Measurements from ENCODE around the gene AMPD3.

Gene AMPD3

GRCh38 chr11:10539339-10539738 lies 84.3 kb downstream of the AMPD3 start:
- no peak overlapping the region for H3K27ac ChIP-seq
- TF ChIP-seq, protein P1, sequence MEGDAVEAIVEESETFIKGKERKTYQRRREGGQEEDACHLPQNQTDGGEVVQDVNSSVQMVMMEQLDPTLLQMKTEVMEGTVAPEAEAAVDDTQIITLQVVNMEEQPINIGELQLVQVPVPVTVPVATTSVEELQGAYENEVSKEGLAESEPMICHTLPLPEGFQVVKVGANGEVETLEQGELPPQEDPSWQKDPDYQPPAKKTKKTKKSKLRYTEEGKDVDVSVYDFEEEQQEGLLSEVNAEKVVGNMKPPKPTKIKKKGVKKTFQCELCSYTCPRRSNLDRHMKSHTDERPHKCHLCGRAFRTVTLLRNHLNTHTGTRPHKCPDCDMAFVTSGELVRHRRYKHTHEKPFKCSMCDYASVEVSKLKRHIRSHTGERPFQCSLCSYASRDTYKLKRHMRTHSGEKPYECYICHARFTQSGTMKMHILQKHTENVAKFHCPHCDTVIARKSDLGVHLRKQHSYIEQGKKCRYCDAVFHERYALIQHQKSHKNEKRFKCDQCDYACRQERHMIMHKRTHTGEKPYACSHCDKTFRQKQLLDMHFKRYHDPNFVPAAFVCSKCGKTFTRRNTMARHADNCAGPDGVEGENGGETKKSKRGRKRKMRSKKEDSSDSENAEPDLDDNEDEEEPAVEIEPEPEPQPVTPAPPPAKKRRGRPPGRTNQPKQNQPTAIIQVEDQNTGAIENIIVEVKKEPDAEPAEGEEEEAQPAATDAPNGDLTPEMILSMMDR (conservative IDR thresholded peaks at IDR 0.05): no peak
- no peak for TF ChIP-seq ZFX (IDR thresholded peaks at IDR 0.05)

- TF ChIP-seq ZFX (IDR thresholded peaks at IDR 0.05): no peak
- TF ChIP-seq, protein P1 (conservative IDR thresholded peaks at IDR 0.05): no peak
- peak overlapping the region; percentile 62 for H3K27ac ChIP-seq
These were observed 85.5 kb downstream of the AMPD3 start for GRCh38 chr11:10540546-10540914.

GRCh38 chr11:10540915-10541560 lies 86.0 kb downstream of the AMPD3 start, which contains the start of gene RNF141:
TSS of gene RNF141 (minus strand) at chr11:10541187. CDS start at chr11:10534158, 7,029 bp downstream.
- H3K27ac ChIP-seq: peak within 1 kb of the TSS; percentile 62
- TF ChIP-seq ZFX (IDR thresholded peaks at IDR 0.05): peak; percentile 96
- TF ChIP-seq, protein P1 (conservative IDR thresholded peaks at IDR 0.05): peak; percentile 94

- TF ChIP-seq, protein P1 (conservative IDR thresholded peaks at IDR 0.05): no peak
- TF ChIP-seq ZFX (IDR thresholded peaks at IDR 0.05): no peak
- H3K27ac ChIP-seq: peak overlapping the region; percentile 62
These were observed 86.5 kb downstream of the AMPD3 start for GRCh38 chr11:10541561-10541930.

GRCh38 chr11:10542776-10543175 lies 87.7 kb downstream of the AMPD3 start:
- no peak overlapping the region for H3K27ac ChIP-seq
- no peak for TF ChIP-seq ZFX (IDR thresholded peaks at IDR 0.05)
- TF ChIP-seq, protein P1 (conservative IDR thresholded peaks at IDR 0.05): no peak

DNA sequence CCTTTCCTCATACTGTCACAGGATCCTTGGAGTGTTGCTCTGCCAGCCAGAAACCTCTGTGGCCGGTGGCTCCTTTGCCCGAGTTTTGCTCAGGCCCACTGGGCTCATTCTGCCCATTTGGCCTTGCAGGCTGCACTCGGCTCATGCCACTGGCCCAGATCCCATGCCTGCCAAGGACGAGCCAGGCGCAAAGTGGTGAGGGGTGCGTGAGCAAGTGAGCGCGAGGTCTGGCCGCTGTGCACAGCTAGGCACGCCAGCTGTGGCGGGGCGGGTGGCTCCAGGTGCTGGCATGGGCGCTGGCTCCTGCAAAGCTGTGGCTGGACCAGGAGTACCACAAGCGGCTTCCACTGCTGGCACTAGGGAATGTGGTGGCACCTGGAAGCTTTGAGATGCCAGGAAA lies 88.7 kb downstream of the AMPD3 start:
- TF ChIP-seq ZFX (IDR thresholded peaks at IDR 0.05): no peak
- TF ChIP-seq, protein P1 (conservative IDR thresholded peaks at IDR 0.05): no peak

DNA sequence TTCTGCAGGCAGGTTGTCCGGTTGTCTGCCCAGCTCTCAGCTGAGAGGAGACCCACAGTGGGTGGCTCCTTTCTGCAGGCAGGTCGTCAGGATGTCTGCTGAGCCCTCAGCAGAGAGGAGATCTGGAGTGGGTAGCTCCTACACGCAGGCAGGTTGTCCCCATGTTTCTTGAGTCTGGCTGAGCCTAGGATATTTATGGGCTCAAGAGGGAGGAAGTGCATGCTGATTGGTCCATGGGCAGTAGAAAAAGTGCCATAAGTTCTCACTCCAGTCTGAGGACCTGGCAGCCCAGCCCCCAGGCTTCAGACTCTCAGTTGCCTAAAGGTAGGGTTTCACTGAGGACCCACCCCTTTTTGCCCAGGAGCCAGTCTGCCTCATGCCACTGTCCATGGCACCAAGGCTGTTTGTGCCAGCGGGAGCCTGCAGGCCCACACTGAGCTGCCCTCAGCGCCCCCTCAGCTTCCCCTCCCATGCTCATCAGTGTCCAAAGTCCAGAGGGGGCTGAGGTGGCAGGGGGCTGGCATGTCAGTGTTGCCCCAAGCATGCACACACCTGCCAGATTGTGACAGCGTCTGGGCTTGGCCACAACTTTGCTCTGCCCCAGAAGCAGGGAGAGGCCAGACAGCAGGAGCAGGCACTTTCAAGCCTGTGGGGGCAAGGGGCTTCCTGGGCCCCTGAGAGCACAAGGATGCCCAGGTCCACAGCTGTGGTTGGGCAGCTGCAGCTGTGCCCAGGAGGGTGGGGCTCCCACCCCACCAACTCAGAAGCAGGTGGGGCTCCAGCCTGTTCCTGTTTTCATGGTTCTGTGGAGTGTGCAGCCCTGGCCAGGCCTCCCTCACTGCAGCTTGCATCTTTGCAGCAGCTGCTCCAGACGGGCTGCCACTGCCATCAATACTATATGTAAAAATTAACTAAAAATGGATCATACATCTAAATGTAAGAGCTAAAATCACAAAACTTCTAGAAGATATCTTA lies 89.7 kb downstream of the AMPD3 start:
- TF ChIP-seq ZFX (IDR thresholded peaks at IDR 0.05): no peak
- TF ChIP-seq, protein P1 (conservative IDR thresholded peaks at IDR 0.05): no peak
- no peak overlapping the region for H3K27ac ChIP-seq

More for the DNA sequence above, 88.7 kb downstream of the AMPD3 start:
- no peak overlapping the region for H3K27ac ChIP-seq

Measured in C4-2B (cell line).